GM18517 (cell line): ENCODE measurements around the gene MRPS27.

ENCODE experiments used
- ATAC-seq: cut with Tn5 transposase; IDR thresholded peaks from one replicate; pipeline ENCODE4 v1.9.1; 2021; ENCODE audit warnings: mild to moderate bottlenecking, moderate library complexity; ENCODE audit not compliant: unreplicated experiment

Gene MRPS27

DNA sequence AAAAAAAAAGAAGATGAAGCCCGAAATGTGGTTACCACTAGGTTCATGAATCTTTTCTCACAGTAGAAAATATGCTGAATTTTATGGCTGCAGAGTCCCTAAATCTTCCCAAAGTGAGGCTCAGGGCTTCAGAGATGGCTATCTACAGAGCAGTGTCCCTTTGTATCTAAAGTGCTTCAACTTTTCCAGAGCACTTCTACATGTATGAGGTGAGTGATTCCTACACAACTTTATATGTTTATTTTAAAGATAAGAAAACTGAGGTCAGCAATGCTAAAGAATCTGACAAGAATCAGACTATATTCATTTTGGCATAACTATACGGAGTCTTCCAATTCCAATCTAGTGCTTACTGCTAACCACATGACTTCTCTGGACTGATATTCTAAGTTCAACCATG lies 53.2 kb downstream of the MRPS27 start:
- ATAC-seq: no peak

DNA sequence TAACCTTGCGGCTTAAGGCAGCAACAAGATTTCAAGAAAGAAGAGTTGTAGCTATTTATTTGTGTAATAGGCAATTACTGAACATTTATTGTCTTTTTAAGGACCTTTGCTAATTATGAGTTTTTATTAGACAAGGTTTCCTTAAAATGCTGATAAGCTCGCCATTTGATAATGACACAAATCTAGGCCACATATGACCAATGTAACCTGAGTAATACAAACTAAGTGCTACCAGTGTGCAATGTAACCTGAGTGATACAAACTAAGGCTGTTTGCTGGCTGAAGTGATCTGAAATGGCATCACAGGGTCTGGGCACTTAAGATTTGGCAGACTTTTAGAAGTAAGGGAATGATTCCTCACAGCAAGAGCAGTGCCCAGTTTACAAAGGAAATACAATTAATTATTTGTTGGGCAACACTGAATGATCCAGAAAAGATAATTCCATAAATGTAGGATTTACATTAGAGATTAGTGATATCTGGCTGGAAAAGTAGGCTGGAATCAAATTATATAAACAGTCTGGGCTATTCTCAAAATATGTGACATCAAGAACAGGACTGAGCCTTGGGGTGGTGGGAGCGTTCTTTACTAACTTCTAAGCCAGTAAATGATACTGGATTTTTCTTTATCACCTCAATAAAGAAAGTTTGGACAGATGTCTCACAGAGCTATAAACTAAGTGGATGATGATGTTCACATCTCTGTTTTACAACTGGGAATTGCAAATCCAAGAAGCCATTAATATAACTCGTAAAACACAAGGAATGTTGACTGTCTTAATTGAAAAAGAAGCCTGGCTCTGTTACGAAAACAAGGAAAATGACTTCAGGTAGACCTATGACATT lies 54.8 kb downstream of the MRPS27 start:
- ATAC-seq: no peak

DNA sequence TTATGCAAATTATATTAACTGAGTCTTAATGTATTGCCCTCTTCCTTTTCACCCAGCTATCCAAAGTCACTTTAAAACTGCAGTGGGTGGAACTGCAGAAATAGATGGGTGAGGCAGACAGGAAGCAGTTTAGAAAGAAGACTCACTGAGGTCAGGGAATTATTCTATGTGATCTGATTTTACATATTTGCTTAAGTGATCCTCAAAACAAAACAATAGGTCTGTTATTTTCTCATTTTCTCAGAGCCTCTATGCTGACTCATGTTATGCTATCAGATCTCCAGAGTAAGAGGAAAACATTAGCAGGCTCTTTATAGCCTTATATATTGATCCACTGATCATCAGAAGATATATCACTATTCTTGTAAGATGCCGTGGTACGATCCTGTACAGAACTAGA lies 63.5 kb downstream of the MRPS27 start:
- ATAC-seq: no peak

DNA sequence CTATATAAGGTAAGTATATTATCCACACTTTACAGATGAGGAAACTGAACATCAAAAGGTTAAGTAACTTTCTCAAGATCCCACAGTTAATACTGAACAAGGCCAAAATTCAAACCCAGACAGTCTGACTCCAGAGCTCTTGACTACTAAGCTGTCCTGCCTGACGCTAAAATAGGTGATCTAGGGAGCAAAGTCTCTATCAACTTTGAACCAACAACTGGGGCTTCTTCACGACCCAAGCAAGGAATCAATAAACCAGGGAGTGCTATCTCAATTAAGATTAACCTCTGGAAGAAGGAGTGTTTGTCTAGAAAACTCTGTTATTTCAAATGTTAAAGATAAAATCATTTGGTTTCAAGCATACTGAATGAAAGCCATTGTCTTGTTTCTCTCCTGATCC lies 64.4 kb downstream of the MRPS27 start:
- ATAC-seq: no peak

DNA sequence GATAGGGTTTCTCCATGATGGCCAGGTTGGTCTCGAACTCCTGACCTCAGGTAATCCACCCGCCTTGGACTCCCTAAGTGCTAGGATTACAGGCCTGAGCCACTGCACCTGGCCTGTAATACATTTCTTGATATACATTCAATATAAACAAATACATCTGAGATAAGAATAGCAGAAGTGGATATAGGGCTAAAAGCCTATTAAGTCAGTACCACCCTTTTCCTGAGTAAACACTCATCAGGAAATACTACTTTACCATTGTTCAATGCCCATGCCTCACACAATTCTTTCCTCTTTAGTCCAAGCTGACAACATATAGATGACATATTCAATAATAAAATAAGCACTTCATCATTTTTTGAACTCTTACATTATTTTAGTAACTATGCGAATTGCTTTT lies 64.8 kb downstream of the MRPS27 start:
- ATAC-seq: no peak

DNA sequence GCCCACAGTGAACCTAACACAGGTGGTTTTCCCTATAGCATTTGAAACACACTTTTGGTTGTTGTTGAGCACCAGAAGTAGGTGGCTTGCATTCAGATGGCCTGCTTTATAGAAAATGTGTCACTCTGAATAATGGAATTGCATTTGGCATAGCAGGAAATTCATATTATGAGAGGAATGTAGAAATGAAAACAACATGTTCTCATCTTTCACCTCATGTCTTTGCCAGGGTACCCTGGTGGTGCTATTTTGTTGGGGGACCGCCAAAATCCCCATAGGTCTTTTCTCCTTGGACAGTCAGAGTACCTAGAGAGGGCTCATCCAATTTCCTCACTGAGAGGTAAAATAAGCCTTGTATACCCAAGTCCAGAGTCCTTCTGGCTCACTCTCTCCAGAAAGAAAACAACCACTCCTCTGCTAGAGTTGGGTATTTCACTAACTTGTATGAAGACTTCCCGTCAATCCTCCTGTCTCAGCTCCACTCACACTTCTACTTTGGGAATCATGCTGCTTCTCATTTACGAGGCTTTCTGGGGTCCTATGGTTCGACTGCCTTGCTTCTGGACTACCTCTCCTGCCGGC lies 67.4 kb downstream of the MRPS27 start:
- ATAC-seq: no peak

DNA sequence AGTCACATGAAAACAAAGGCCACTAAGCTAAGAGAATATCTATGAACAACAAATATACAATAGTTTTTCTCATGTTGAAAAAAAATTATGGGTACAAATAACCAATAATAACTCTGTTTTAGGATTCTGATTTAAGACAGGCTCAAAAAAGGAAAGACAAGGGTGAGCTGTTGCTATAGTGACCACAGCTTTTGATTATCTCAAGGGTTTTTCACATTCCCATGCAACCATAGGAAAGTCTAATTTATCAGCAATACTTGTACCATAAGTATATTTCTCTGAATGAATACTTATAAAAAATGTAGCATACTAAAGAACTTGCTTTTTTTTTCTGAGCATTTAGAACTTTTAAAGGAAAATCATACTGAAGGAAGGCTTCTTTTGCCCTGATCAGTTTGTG lies 68.0 kb downstream of the MRPS27 start:
- ATAC-seq: no peak

DNA sequence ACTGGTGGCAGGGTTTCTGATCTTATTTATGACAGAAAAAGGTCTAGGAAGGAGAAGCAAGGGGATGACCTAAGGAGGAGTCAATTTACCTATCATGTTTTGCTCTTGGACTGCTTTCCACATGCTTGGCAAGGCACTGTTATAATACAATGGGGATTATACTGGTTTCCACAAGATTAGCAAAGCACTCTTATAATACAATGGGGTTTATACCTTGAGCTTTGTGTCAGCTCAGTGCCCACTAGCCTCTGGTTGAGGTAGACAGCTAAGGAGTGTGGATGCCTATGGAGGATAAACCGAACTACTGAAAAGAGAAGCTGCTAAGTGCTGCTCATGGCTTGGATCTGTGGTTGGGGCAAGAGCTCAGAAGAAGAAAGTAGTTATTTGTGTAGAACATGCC lies 68.7 kb downstream of the MRPS27 start:
- no peak for ATAC-seq

DNA sequence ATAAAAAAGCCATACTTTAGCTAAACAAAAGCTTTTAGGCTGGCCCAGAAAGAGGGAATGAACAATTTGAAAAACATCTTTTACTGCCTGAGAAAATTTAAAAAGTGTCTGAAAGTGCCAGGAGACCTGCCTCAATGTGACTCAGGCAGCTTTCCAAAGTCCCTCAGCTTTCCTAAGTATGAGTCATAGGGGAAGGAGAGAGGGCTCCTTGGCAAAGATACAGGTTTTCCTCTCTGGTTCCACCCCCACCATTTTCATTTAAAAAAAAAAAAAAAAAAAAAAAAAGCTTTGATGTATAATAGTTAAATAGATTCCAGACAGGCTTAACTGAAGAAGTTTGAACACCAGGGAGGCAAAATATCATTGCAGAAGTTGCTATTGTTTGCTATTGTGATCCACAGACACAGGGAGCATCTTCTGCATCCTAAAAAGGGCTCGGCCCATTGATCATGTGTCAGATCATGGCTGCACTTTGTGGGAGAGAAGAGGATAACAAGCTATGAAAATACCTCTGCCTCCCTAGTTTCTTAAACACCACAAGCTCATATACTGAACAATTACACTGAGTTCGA lies 71.5 kb downstream of the MRPS27 start:
- ATAC-seq: no peak

DNA sequence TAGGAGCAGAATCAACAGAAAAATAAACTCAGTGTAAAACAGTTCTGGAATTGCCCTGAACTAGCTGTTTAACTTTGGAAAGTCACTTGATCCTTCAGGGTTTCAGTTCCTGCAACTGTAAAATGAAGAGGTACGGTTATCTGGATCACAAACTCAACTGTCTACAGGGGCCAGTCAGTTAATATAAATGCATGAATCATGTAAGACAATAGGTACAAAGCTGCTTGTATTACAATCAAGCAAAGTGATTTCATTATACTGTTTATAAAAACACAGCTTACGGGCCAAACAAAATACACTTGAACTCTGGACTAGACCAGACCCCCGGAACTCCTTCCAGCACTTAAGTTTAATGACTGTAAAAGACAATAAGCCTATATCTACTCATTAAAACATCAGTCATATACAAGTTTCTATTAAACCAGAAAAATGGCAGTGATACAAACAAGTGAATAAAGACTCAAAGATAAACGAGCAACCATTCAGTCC lies 73.0 kb downstream of the MRPS27 start:
- ATAC-seq: no peak

DNA sequence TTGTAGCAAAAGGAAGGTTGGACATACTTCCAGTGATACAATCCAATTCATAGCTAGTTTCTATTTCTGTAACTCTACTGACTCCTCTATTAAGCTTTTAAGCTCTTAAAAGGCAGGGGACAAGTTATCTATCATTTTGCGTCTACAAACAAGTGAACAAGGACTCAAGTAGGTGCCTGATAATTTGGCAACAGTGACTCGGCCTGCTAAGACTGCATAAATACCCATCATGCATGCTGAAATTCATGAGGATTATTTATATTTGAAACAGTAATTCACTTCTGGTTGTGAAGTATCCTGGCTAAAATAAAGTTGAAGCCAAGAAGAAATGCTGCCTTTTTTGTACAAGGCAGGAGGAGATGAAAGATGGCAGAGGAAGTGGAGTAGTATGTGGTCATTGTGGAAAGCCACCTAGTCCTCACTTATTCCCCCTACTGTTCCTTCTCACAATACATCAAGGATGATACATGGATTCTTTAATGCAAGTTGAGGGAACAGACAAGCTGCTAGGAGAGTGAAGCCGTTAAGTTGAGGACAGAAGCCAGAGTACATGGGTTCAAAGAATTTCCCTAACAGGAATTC lies 74.0 kb downstream of the MRPS27 start:
- ATAC-seq: no peak

DNA sequence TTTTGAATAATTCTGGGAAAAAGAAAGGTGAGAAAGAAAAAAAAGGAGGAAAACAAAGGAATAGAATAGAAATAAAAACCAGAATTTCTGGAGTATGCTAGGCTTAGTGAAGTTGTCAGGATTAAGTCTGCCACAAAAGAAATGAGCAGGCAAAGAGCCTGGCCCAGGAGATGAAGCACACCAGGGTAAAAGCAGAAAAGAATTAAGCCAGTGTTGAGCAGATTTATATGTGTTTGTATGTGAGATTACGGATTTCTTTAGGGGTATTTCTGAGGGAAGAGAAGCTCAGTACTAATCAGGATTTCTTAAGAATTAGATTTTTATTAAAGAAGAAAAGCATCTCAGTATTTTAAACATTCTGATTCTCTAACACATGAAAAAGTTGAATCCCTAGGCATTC lies 74.5 kb downstream of the MRPS27 start:
- ATAC-seq: no peak

DNA sequence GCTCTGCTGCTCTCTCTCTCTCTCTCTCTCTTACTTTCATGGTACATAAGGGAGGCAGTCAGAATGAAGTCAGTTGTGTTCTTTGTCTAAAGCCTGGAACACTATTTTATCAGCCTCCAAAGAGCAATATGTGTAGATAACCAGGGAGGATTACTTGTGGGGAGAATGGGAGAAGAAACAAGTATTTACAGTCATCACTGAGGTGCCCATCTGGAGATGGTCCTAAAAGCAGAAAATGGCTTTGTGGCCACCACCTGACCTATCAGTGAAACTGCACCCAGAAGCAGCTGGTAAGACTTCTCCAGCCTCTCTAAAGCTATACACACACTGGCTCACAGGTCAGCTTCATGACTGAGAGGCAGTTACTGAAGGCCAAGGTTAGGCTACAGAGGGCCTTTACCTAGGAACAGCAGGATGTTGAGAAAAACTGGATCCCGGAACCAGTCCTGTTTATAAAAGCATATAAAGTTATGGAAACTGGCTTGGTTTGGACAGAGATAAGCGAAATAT lies 75.1 kb downstream of the MRPS27 start:
- ATAC-seq: peak; percentile 83

DNA sequence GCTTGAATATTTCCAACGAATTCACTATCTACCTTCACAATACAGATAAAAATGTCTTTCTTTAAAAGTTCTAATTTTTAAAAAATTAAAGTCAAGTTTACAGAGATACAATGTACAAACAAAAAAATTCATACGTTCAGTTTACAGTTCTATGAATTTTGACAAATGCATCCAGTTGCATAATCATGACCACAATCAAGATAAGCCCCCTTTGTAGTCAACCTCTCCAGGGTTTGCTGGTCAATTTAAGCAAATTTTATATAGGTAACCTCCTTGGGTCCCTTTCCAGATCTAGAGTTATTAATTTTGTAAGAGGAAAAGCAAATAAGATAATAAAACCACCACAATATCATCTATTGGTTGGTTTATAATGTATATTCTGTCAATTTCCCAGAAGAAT lies 76.3 kb downstream of the MRPS27 start:
- no peak for ATAC-seq

DNA sequence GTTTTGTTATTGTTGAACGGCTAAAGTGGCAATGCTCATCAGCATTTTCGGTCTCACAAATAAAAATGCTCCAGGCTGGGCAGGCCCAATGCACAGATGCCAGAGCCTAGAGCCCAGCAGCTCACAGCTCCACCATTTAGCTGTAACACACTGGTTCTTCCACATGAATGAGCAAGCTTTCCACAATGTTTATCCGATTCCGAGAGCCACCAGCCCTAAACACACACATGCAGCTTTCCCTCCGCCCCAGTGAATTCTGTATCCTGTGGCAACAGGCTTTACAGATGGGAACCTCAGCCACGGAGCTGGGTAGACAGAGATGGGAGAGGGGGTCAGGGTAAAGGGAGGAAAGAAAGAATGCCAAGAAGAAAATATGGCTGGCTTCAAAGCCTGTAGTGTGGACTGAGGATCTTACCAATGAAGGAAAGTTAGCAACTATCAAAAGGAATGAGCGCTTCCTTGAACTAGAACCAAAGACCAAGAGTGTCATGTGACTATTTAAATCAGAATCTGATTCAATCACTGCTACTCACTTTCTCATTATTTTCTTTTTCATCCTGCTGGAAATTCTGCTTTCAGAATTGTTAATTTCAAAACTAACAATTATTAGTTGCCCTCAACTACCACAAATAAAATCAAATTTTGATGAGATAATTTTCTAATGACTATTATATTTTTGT lies 77.1 kb downstream of the MRPS27 start:
- ATAC-seq: no peak

DNA sequence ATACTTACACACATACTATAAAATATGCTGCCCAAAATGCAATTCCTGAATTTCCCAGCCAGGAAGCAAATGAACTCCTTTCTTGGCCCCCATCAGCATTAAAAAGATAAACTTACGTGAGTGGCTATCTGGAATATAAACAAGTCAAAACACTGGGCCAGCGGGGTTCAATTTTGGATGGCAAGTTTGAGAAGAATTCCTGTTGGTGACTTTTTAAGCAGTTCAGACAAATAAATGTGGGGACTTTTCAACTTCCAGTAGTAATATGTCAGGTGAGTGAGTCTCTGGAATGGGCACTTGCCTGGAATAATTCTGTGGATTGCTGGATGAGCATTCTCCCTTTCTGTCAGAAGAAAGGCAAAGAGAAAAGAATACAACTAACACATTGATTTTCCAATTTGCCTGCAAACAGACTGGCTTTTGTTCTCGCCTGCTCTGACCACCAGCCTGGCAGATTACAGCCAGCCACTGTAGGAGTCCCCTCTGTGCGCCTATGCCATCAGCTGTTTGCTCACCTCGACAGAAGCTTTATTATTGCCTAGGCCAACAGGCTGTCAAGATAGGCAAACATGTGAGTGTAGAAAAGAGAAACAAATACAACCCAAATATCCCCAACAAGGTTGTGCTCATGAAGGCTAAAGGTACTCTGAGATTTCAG lies 78.6 kb downstream of the MRPS27 start:
- no peak for ATAC-seq

DNA sequence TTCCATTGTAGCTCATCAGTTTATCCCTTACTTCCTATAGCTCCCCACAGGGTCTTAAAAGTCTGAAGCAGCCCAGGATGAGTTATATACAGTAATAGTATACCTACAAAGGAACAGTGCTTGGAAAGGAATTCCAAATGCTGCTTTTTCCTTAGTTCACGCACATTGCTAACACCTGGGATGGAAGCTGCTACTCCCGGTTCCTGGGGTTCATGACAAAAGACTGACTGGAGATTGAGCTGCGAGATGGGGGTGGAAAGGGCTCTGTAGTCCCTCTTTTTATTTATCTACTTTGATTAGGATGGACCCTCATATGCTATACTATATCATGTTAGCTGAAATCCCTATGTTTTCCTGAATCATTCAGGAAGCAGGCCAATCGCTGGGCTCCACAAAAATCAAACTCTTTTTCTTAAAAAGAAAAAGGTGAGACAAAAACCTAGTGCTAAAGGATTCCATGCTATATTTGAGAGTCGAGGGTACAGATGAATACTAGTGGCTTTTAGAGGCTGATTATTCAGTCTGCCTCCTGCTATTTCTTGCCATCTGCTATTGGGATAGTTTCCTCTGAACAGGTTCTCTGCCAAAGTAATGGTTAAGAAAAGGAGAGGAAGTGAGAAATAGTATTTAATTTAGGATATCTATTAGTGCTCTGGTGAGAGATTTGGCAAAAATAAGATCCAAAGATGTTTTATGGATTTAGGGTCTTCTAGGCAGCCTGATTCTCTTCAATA lies 81.2 kb downstream of the MRPS27 start:
- no peak for ATAC-seq

DNA sequence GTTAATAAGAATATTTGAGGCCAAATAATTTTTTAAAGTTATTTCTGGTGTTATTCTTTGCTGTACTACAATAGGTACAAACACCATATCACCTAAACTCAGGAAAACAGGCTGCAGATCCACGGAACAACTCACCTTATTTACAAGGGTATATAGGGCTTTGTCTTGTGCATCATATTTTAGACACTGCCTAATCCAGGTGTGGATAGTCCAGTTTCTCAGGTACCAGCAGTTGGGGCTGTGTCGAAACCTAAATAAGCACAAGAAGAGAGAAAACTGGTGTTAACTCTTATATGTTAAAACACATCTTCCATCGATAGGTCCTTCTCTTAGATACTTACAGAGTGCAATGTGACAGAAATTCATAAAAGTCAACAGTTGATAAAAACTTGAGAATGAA lies 82.2 kb downstream of the MRPS27 start:
- no peak for ATAC-seq

DNA sequence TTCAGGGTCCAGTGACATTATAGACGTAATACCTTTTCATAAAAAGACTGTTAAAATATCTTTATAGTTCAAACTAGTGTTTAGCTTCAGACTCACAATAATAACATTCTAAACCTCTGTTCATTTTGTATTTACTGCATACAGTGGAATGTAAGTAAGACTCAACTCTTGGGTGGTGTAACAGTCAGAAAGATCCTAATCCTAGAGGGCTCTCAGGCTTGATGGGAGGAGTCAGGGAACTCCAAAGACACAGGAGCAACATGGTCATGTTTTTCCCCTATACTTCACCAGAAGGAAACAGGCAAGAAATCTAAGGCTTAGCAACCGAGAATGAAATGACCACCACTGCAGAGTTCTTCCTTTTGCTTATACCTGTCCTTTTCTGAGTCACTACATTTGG lies 82.6 kb downstream of the MRPS27 start:
- no peak for ATAC-seq

DNA sequence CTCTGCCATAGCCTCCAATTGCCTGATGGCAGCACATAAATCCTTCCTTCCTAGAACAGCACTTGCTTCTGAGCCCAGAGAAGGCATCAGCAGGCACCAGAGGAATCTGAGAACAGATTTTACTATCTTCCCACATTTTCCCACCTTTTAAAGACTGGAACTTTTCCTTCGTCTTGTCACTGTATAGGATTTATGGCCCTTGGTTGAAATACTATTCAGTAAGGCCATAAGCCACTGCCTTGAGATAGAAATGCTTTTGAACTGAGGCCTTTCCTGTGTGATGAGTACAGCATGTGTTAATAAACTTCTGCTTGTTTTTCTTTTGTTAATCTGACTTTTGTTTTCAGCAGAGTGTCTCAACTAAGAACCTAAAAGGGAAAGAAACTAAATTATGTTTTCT lies 84.3 kb downstream of the MRPS27 start:
- ATAC-seq: no peak
